GM18858 (cell line): Measurements from ENCODE around the gene SUN2.

Experiments used
- ATAC-seq: cut with Tn5 transposase; IDR thresholded peaks from one replicate; pipeline ENCODE4 v1.9.1; 2021; ENCODE audit not compliant: unreplicated experiment

SUN2 gene

GRCh38 chr22:38754751-38755154 is 1.0 kb downstream of the SUN2 start:
- no peak for ATAC-seq

GRCh38 chr22:38753948-38754750 is 1.6 kb downstream of the SUN2 start:
- ATAC-seq, result no peak

GRCh38 chr22:38751422-38752346 is 4.1 kb downstream of the SUN2 start:
- ATAC-seq, result no peak

- no peak for ATAC-seq
Observed at GRCh38 chr22:38751066-38751421, 4.8 kb downstream of the SUN2 start.

GRCh38 chr22:38750638-38751037 is 5.2 kb downstream of the SUN2 start:
- ATAC-seq, result no peak

GRCh38 chr22:38750104-38750503 is 5.7 kb downstream of the SUN2 start:
- no peak for ATAC-seq

GRCh38 chr22:38748487-38749136 is 7.2 kb downstream of the SUN2 start:
- no peak for ATAC-seq

GRCh38 chr22:38745676-38746460 is 9.9 kb downstream of the SUN2 start:
- no peak for ATAC-seq

- ATAC-seq, result no peak
Observed at GRCh38 chr22:38744981-38745380, 10.8 kb downstream of the SUN2 start.

- ATAC-seq, result no peak
Observed at GRCh38 chr22:38742176-38742942, 13.4 kb downstream of the SUN2 start.

GRCh38 chr22:38741576-38741975 is 14.2 kb downstream of the SUN2 start:
- ATAC-seq, result no peak

- ATAC-seq, result no peak
Observed at GRCh38 chr22:38741166-38741565, 14.6 kb downstream of the SUN2 start.

GRCh38 chr22:38740754-38741153 is 15.0 kb downstream of the SUN2 start:
- no peak for ATAC-seq

- ATAC-seq, result no peak
Observed at GRCh38 chr22:38740116-38740723, 15.6 kb downstream of the SUN2 start.

- no peak for ATAC-seq
Observed at GRCh38 chr22:38739300-38740055, 16.3 kb downstream of the SUN2 start.

- no peak for ATAC-seq
Observed at GRCh38 chr22:38738475-38739070, 17.2 kb downstream of the SUN2 start.

GRCh38 chr22:38737302-38738060 is 18.3 kb downstream of the SUN2 start:
- no peak for ATAC-seq

- no peak for ATAC-seq
Observed at GRCh38 chr22:38736257-38736570, 19.6 kb downstream of the SUN2 start.
